ENCODE data around the gene WFIKKN2. TPM values are rescaled to one million over a fixed set of nuclear protein-coding genes. Genes with fewer than 3 reads are reported as not detected.
"Not testable (repeated sequence)": the region's sequence is repeated elsewhere in the genome, so short reads cannot be mapped to it uniquely, and the experiment has no call there.

WFIKKN2 gene
- total RNA-seq, 1 donor from 2014 or later = not detected

DNA sequence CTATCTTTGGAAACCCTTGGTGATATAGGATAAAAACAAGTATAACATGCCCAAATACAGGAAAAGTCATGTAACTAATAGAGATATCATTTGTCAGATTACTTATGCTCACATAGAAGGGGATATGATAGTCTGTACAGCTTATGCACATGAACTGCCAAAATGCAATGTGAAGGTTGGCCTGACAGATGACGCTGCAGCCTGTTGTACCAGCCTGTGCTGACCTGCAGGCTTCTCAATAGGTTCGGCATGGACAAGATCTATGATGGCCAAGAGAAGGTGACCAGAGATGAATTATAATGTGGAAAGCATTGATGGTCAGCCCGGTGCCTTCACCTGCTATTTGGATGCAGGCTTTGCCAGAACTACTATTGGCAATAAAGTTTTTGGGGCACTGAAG is 12.7 kb downstream of the WFIKKN2 start:
- DNase-seq (ENCODE audit: extremely low read depth, low read depth, low spot score) = no peak

GRCh38 chr17:50848711-50849110 is 13.3 kb downstream of the WFIKKN2 start:
- DNase-seq (ENCODE audit: extremely low read depth, low read depth, low spot score) = no peak

- no peak for DNase-seq (ENCODE audit: extremely low read depth, low read depth, low spot score)
These were observed 15.3 kb downstream of the WFIKKN2 start for GRCh38 chr17:50850640-50851039.

- no peak for DNase-seq (ENCODE audit: extremely low read depth, low read depth, low spot score)
These were observed 17.7 kb downstream of the WFIKKN2 start for GRCh38 chr17:50853015-50853615.

GRCh38 chr17:50853781-50854180 is 18.4 kb downstream of the WFIKKN2 start:
- no peak for DNase-seq (ENCODE audit: extremely low read depth, low read depth, low spot score)

GRCh38 chr17:50855708-50856330 is 20.4 kb downstream of the WFIKKN2 start:
- no peak for DNase-seq (ENCODE audit: extremely low read depth, low read depth, low spot score)

DNA sequence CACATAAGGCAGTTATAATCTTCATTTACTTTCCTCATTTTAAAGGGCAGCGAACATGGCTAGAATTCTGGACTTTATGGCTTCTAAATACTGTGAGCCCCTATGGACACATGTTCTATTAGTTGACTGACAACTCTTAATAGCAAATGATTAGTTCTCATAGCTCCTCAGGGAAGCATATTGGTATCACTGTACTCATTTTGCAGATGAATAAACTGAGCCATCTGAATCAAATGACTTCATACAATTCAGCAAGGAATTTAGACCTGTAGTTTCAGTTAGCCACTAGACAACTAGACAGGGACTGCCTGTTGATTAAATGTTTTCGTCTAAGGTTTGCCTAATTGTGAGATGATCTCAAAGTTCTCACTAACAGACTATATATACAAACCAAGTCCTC is 21.0 kb downstream of the WFIKKN2 start:
- DNase-seq (ENCODE audit: extremely low read depth, low read depth, low spot score) = no peak

GRCh38 chr17:50858486-50859225 is 23.3 kb downstream of the WFIKKN2 start:
- no peak for DNase-seq (ENCODE audit: extremely low read depth, low read depth, low spot score)

GRCh38 chr17:50859727-50860126 is 24.3 kb downstream of the WFIKKN2 start:
- not testable (repeated sequence) for DNase-seq (ENCODE audit: extremely low read depth, low read depth, low spot score)

DNA sequence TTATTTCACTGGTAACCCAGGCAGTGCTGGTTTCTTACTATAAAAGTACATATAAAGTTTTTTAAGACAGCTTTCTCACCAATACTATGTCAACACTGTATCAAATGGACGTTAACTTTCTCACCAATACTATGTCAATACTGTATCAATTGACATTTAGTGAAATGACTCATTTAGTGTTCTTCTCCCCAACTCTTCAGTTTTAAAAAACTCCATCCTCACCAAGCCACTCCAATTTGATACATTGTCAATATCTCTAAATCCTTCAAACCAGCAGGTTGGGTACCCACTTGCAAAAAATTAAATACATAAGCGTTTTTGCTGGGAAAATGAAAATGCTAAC is 25.9 kb downstream of the WFIKKN2 start:
- DNase-seq (ENCODE audit: extremely low read depth, low read depth, low spot score) = no peak

- no peak for DNase-seq (ENCODE audit: extremely low read depth, low read depth, low spot score)
These were observed 26.6 kb downstream of the WFIKKN2 start for GRCh38 chr17:50861822-50862528.

GRCh38 chr17:50863221-50863843 is 27.9 kb downstream of the WFIKKN2 start:
- no peak for DNase-seq (ENCODE audit: extremely low read depth, low read depth, low spot score)

DNA sequence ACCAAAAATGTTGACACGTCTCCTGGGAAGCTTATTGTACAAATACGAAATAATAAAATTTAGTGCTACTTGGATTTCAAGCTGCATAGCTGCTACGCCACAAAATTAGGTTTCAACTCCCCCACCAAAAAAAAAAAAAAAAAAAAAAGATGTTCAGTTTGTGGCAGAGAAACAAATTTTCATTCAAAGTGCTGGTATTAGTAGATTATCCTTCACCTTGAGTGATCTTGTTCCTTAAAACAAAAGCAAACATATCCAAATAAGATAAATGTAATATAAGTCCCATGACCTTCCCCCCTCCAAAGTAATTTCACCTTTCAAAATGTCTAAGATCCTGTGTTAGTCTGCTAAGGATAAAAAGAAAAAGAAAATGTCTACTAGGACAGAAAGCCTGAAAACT is 28.5 kb downstream of the WFIKKN2 start:
- no peak for DNase-seq (ENCODE audit: extremely low read depth, low read depth, low spot score)

- DNase-seq (ENCODE audit: extremely low read depth, low read depth, low spot score) = no peak
These were observed 29.3 kb downstream of the WFIKKN2 start for GRCh38 chr17:50864747-50865059.

- DNase-seq (ENCODE audit: extremely low read depth, low read depth, low spot score) = no peak
These were observed 29.9 kb downstream of the WFIKKN2 start for GRCh38 chr17:50865060-50865867.

DNA sequence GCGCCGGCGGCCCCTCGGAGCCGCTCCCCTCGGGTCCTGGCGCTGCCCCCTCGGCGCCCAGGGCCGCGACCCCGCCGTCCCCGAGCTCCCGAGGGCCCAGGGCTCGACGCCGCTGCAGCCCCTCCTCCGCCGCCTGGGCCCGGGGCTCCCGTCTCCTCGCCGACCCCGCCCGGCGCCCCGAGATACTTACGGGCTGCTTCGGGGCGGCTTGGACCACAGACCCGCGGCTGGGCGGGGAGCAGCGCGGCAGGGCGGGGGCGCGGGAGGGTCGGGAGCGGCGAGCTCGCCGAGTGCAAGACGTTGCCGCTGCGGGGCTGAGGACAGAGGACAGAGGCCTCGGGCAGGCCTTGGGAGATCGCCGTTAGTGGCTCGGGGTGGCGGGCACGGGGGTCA is 30.5 kb downstream of the WFIKKN2 start:
- no peak for DNase-seq (ENCODE audit: extremely low read depth, low read depth, low spot score)

DNA sequence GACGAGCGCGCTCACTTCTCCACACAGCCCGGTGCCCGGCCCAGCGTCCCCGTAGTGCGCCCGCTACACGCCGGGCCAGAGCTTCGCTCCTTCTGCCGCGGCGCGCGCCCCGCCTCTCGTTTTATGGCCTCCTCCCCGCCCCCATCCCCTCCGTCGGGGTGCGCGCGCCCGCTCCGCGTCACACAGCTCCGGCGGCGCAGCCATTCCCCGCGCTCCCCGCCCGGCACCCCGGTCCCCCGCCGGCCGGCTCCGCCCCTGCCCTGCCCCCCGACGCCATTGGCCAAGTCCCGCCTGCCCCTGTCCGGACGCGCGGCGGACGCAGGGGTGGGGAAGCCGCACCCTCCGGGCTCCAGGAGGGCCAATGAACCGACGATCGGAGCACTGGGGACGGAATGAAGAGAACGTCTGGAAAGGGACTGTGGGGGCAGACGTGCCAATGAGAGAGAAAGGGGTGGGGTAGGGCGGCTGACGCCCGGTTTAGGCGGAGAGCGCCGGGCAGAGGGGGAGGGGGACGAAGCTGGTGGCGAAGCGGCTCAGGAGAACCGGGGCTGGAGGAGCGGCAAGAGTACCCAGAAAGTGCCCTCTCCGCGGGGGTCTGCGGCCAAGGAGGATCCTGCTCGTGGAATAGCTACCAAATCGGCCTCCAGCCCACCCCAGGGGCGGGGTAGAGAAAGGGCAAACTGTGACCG is 31.0 kb downstream of the WFIKKN2 start, which contains the start of gene TOB1:
Gene TOB1 (minus strand): TSS at position 94 of the 689 bp plus-strand sequence. CDS start 2,337 bp downstream, outside the sequence.
- DNase-seq (ENCODE audit: extremely low read depth, low read depth, low spot score) = no peak

DNA sequence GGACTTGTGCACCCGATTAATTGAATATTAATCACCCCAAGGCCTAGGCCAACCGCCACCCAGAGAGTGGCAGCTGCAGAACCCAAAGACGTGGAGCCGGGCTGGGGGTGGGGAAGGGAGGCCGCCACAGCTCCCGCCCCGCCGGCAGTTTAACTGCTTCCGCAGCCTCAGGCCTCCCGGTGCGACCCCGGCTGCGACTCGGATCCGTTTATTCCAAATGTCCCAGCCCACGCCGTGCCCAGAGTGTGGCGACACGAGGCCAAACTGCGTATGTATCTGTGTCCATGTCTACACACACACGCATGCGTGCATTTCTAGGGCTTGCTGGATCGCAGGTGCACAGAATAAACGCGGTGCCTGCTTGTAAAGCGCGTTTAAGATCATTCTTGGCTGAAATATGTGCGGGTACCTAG is 31.6 kb downstream of the WFIKKN2 start:
- DNase-seq (ENCODE audit: extremely low read depth, low read depth, low spot score) = no peak

- DNase-seq (ENCODE audit: extremely low read depth, low read depth, low spot score) = peak; percentile 81
These were observed 32.2 kb downstream of the WFIKKN2 start for GRCh38 chr17:50867363-50868139.
